CD4-positive, alpha-beta T cell treated with Interferon gamma for 1 hour (primary cell): ENCODE results near the gene AGBL1.

ENCODE experiments used
- DNase-seq: peaks from one replicate; pipeline ENCODE4 v3.0.0-alpha.2; 2020

The AGBL1 gene

GRCh38 chr15:86611417-86612040 lies 531.9 kb downstream of the AGBL1 start:
- DNase-seq: no peak

GRCh38 chr15:86615411-86615810 lies 535.7 kb downstream of the AGBL1 start:
- DNase-seq: no peak

DNA sequence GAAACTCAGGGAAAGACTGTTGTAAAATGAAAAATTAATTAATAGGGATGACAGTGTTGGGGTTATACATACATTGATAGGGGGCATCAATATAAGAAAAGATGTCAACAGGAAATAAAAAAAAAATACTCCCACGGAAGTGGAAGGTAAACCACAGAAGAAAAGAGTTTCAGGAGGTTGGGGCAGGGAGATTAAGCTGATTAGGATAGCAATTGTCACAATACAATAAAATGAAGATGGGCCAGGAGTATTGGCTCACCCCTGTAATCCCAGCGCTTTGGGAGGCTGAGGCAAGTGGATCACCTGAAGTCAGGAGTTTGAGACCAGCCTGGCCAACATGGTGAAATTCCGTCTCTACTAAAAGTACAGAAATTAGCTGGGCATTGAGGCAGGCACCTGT lies 536.1 kb downstream of the AGBL1 start:
- DNase-seq: no peak

DNA sequence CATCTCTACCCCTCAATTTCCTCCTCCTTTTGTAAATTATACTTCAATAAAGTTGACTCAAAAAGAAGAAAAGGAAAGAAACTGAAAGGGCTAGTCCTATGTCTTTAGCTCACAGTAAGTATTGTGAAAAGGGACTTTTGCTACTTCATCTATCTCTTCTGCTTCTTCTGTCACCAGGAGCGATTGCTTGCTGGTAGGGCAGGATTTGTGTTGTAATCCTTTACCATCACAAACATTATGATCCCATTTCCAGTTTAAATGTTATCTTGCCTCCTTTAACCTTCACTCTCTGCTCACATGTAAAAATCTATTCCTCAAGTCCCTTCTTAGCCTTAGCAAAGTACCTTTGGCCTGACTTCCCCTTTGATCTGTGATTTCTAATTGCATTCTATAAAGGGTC lies 537.1 kb downstream of the AGBL1 start:
- DNase-seq: no peak

DNA sequence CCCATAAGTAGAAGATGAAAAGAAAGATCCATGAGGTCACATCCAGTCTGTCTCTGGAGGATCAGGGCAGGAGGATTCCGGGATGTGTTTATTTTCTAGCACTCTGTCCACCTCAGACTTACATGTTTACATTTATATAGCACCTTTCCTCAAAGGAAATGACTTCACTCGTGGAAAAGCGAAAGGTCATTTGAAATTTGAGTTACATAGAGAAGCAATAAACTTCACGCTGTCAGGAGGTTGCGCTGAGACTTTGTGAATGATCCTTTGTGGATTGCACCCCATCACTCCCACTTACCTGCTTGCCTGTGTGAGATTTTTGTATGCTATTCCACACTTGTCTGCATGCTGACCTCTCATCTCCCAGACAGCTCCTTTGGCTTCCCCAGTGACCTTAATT lies 540.5 kb downstream of the AGBL1 start:
- DNase-seq: no peak

DNA sequence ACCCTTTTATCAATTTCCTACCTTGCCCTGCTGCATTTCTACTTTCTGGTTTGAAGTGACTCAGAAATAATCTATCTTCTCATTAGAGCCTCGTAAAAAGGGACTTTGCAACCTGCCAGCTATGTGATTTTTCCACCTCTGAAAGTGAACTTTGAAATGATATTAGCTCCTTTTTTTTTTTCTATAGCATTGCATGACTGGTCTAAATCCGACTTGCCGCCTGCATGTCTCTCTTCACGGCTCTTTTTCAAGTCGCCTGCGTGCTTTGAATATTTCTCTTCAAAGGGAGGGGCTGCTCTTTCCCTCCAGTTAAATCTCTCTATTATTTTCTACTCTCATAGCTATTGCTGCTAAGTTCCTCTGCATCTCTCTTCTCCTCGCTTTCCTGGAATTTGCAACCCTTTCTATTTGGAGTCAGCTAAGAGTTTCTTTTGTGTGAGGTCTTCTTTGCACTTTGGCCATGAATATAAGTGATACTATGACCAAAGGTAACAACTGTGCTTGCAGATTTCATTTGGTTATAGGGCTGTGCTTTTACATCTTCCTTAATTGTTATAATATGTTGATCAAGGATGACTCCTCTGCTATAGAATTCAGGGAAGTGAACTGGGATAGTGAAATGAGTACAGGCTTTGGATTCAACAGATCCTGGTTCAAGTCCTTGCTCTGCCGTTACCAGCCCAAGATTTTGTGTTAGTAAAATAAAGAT lies 541.1 kb downstream of the AGBL1 start:
- DNase-seq: no peak

DNA sequence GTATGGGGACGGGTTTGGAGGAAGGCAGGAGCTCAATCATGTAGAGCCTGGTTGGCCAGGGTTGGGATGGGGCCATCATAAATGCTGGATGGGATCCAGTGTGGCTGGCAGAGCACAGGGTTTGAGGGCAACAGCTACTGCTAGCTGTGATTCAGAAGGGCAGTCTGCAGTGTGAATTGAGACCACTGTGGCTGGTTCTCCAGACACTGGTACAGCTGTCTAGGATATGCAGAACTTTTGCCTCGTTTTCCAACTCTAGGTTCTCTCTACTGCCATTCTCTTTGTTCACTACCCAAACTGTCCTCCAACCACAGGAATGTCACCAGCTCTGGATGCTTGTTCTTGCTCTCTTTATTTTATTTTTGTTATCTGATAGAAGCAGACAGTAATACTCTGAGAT lies 543.6 kb downstream of the AGBL1 start:
- DNase-seq: no peak

DNA sequence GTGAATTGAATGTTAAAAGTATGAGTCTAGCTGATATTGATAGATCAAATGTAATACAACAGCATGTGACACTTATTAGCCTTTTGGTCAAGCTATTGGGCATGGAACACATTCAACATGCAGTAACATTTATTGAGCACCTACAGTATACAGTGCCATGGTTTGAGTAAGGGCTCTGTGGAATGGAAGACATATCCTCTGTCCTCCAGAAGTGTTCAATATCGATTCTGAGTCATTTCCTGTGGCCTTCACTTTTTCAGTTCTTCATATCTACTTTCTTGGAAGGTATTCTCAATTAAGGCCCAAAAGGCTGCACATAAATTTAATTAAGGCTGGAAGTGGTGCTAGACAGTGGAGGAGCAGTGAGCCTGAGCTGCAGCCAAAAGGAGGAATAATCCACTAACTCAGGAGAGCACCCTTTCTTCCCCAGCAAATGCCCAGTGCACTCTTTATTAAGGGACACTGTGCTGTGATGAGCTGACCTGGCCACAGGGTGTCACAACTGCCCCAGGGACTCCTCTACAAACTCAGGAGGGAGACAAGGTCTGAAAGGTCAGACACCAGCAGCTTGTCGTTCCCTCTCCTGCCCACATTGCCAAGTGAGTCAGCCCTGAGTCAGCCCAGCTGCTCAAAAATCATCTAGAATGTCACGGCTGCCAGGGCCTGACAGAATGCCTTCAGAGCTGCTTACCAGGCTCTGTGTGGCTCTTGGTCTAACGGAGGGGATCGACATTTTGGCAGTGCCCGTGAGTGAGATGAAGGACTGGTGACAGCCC lies 544.8 kb downstream of the AGBL1 start:
- DNase-seq: peak; percentile 31

DNA sequence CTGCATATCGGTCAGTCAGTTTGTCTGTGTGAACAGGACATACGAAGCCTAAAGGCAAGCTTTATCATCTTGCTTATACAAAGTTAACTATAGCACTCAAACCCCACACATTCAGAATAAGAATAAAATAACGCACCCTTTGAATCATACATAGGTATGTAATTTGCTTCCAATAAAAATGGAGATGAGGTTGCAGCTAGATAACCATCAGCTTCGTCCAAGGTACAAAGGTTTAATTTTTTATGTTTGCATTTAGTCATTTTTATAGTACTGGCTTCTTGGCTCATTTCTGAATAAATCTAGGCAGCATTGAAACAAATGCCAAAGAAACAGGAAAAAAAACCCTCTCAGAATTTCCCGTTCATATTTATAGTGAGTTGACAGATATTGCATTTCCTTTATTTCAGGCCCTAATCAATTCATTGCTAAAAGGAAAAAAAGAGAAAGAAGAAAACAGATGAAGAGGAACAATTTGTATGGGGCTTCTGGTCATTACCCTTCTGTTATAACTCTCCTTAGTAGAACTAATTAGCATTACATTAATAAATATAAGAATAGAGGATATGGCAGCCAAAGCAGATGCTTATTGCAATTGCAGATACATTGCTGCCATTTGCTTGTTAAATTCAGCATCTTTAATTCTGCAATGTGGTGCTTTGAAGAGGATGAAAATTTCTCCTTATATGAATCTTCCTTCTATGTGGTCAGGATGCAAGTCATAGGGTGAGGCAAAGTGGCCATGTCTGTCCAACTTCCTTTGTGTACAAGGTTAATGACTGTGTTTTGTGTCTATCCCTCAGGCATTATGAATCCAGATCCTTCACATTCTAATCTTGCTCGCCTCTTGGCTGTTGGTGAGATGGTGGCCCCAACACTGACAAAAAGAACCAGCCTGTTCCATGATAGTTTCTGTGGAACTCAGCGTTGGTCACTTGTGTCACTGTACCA lies 550.0 kb downstream of the AGBL1 start:
- DNase-seq: no peak

GRCh38 chr15:86630946-86631345 lies 551.3 kb downstream of the AGBL1 start:
- no peak for DNase-seq

DNA sequence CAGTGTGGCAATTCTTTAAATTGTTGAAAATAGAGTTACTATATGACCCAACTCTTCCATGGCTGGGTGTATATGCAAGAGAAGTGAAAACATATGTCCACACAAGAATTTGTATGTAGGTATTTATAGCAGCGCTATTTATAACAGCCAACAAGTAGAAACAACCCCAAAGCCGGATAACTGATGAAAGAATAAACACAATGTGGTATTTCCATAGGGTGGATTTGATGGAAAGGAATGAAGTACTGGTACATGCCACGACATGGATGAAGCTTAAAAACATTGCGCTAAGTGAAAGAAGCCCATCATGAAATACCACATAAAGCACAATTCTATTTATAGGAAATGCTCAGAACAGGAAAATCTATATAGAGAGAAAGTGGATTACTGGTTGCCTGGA lies 554.5 kb downstream of the AGBL1 start:
- no peak for DNase-seq

DNA sequence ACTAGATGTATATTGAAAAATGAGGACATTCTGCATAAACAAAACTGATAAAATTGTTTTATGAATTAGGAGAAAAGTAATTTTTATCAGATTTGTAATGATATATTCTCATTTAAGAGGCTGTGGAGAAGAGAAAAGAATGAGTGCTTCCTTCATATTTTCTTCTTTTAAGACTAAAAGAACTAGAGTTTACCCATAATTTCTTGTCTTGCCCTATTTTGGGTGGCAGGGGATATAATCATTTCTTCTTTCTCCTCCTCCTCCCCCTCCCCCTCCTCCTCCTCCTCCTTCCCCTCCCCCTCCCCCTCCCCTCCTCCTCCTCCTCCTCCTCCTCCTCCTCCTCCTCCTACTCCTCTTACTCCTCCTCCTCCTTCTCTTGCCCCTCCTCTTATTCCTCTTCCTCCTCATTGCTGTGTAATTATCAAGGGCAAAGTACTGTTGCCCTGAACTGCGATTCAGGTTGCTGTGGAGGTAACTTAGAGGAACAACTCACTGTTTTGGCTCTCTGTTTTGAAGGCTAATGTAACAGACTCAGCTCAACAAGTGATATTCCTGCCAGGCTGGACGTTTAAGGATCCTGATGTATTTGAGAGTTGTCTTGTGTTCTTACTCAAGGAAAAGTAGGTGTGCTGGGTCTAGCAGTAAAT lies 555.4 kb downstream of the AGBL1 start:
- no peak for DNase-seq

DNA sequence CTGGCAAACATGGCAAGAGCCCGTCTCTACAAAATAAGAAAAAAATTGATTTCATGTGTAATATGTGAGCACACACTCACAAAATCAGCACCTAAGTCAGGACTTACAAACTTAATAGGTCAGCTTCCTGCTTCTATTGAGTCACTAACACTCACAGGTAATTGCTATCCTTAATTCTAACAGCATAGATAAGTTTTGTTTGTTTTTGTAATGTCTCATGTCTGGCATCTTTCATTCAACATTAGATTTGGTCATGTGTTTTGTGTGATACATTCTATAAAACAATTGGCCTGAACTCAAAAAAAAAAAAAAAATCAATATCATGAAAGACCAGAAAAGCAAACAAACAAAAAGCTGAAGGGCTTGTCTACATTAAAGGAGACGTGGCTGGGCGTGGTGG lies 564.7 kb downstream of the AGBL1 start:
- DNase-seq: no peak

GRCh38 chr15:86645925-86646500 lies 566.3 kb downstream of the AGBL1 start:
- DNase-seq: no peak

- no peak for DNase-seq
These were observed 568.3 kb downstream of the AGBL1 start for GRCh38 chr15:86647810-86648440.

DNA sequence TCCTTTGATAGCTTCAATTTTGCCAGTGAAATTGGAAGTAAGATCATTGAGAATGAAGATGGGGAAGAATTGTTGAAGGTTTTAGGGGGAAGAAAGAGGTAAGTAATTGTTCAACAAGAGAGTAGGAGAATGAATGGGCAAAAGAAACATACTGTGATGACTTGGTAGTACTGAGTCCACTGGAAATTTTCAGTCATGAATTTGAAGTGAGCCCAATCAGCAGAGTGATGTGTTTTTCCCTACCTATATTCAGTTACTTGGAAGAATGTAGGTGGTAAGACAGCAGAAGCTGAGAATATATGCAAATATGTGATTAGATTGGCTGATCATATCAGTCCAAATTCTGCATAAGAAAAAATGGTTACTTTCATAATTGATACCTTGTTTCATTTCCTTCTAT lies 569.6 kb downstream of the AGBL1 start:
- no peak for DNase-seq

DNA sequence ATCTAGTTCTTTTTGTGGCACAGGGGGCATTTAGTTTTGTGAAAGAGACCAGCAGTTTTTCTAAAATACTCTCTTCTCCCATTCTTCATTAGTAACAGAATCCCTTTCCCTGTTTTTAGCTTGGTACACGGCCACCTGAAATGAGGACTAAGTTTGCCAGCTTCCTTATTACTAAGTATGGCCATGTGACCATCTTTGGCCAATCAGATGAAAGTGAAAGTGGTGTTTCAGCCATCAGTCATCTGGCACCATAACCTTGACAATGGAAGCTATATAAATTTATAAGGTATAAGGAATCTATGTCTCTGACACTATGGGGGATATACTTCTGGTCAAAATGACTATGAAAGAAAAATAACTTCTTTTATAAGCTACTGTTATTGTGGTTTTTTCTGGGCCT lies 570.4 kb downstream of the AGBL1 start:
- DNase-seq: no peak

- no peak for DNase-seq
These were observed 573.9 kb downstream of the AGBL1 start for GRCh38 chr15:86653344-86654197.

DNA sequence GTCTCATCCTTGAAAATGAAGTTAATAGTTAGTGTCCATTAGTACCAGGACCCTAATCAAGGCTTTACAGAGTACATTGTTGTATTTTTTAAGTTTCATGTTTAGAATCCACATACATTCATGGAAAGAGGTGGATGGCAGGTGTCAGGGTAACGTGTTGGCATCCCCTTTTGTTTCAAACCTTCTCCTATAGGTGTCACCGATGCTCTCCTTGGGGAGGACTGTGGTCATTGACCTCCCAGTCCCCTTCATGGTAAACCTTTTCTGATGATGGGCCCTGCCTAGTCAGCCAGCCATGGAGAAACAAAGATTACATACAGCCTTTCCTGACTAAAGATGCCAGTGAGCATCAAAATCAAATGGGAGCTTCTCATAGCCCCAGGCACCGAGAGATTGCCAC lies 574.8 kb downstream of the AGBL1 start:
- no peak for DNase-seq

- DNase-seq: no peak
These were observed 577.6 kb downstream of the AGBL1 start for GRCh38 chr15:86657305-86657704.
